Fibroblast of peridontal ligament (primary cell): ENCODE measurements around the gene COX11.

Source experiments
- DNase-seq: peaks from one replicate; pipeline ENCODE4 v3.0.0-alpha.2; 2010; ENCODE audit errors: extremely low read depth

The COX11 gene

GRCh38 chr17:54967621-54968261, 713 bp downstream of the COX11 start:
- peak; percentile 55 for DNase-seq

GRCh38 chr17:54956791-54957190, 11.7 kb downstream of the COX11 start:
- DNase-seq = no peak

GRCh38 chr17:54951286-54951685, 17.2 kb downstream of the COX11 start:
- no peak for DNase-seq

- no peak for DNase-seq
These were observed 18.3 kb downstream of the COX11 start for GRCh38 chr17:54950116-54950515.

GRCh38 chr17:54948380-54948779, 20.1 kb downstream of the COX11 start:
- DNase-seq = peak; percentile 35

GRCh38 chr17:54947396-54947795, 21.1 kb downstream of the COX11 start:
- DNase-seq = no peak

- peak; percentile 18 for DNase-seq
These were observed 22.8 kb downstream of the COX11 start for GRCh38 chr17:54945671-54946070.

- DNase-seq = no peak
These were observed 23.2 kb downstream of the COX11 start for GRCh38 chr17:54945231-54945630.

- peak; percentile 22 for DNase-seq
These were observed 23.7 kb downstream of the COX11 start for GRCh38 chr17:54944796-54945195.

- DNase-seq = no peak
These were observed 27.2 kb downstream of the COX11 start for GRCh38 chr17:54941285-54941684.

GRCh38 chr17:54937426-54937825, 31.0 kb downstream of the COX11 start:
- no peak for DNase-seq

GRCh38 chr17:54937018-54937417, 31.4 kb downstream of the COX11 start:
- DNase-seq = no peak

GRCh38 chr17:54935471-54935870, 33.0 kb downstream of the COX11 start:
- DNase-seq = no peak

- no peak for DNase-seq
These were observed 34.5 kb downstream of the COX11 start for GRCh38 chr17:54933921-54934320.

- DNase-seq = peak; percentile 87
These were observed 35.7 kb downstream of the COX11 start for GRCh38 chr17:54932711-54933110.

GRCh38 chr17:54927525-54927924, 40.9 kb downstream of the COX11 start:
- DNase-seq = no peak

- DNase-seq = no peak
These were observed 44.0 kb downstream of the COX11 start for GRCh38 chr17:54924405-54924804.

GRCh38 chr17:54920819-54921218, 47.6 kb downstream of the COX11 start:
- DNase-seq = no peak

GRCh38 chr17:54919425-54919824, 49.0 kb downstream of the COX11 start:
- no peak for DNase-seq

GRCh38 chr17:54916721-54917120, 51.7 kb downstream of the COX11 start:
- no peak for DNase-seq
